HCT116 (cell line): ENCODE results near the gene PTPN22. TPM values are rescaled to one million over a fixed set of nuclear protein-coding genes. Genes with fewer than 3 reads are reported as not detected.

ENCODE experiments used
- ATAC-seq: fragments of 200-7000 bp; cut with Tn5 transposase; 2 replicates; pipeline ENCODE4 v1.9.1; 2020; ENCODE audit warnings: mild to moderate bottlenecking, moderate library complexity
- BruUV-seq: library from RNA; stranded (reverse); fragments of 400-500 nt; replicated peaks from 2 replicates; lab custom pipeline; 2021; lab: Mats Ljungman, UMichigan
- CTCF ChIA-PET: fragments of 300-600 bp; sonication (Branson Sonifier 250); formaldehyde crosslinking; loops from one replicate; lab custom pipeline; 2021; ENCODE audit warnings: antibody characterized with exemption; lab: Charles Lee
- POLR2A ChIA-PET: fragments of 300-600, 350-600 bp; sonication (Branson Sonifier 250); formaldehyde crosslinking; loops from one replicate; lab custom pipeline; 2021; ENCODE audit warnings: antibody characterized with exemption; lab: Charles Lee
- RAD21 ChIA-PET, 2 experiments: fragments of 300-600 bp; sonication (Branson Sonifier 250); formaldehyde crosslinking; loops; one replicate each; lab custom pipeline; 2023; ENCODE audit warnings: low total read pairs in 2 of 2; ENCODE audit not compliant: uncharacterized antibody in 2 of 2, unreplicated experiment in 2 of 2, low non-redundant PET in 1 of 2; lab: Charles Lee
- DNase-seq: peaks from one replicate; pipeline ENCODE4 v3.0.0-alpha.2; 2010; ENCODE audit warnings: low read depth, low spot score
- H2AFZ ChIP-seq: fragments of 200-600 bp; shearing (Covaris generic), sonication (generic); 2 replicates; pipeline ENCODE4 v1.6.1; 2017; ENCODE audit warnings: low read depth, mixed run types, mixed read lengths, antibody characterized with exemption, low read length; ENCODE audit not compliant: poor library complexity, severe bottlenecking
- H3K27ac ChIP-seq: 2 replicates; pipeline ENCODE4 v1.5.1; 2012; ENCODE audit warnings: low read depth, low read length
- H3K27me3 ChIP-seq: fragments of 200-600 bp; sonication (generic); 2 replicates; pipeline ENCODE4 v1.6.1; 2016; ENCODE audit warnings: mixed run types, low read length, mixed read lengths; ENCODE audit not compliant: insufficient read depth
- H3K36me3 ChIP-seq, 2 experiments: fragments of 200-500 bp in 1 of 2; fragments of 200-600 bp in 1 of 2; sonication (Bioruptor generic) in 1 of 2; sonication (generic) in 1 of 2; 2 replicates each; pipeline versions ENCODE4 v1.5.1 to v1.6.1; 2014 to 2016; ENCODE audit warnings: low read length in 2 of 2, inconsistent platforms in 1 of 2, mixed read lengths in 1 of 2, mixed run types in 1 of 2; ENCODE audit not compliant: insufficient read depth in 2 of 2, control insufficient read depth in 1 of 2
- H3K4me1 ChIP-seq, 2 experiments: fragments of 200-600 bp in 1 of 2; sonication (generic) in 1 of 2; 2 replicates each; pipeline versions ENCODE4 v1.5.1 to v1.6.1; 2012 to 2017; ENCODE audit warnings: low read length in 2 of 2, inconsistent platforms in 1 of 2, mild to moderate bottlenecking in 1 of 2, mixed read lengths in 1 of 2, mixed run types in 1 of 2, moderate library complexity in 1 of 2; ENCODE audit not compliant: insufficient read depth in 2 of 2, control insufficient read depth in 1 of 2
- H3K4me2 ChIP-seq: fragments of 200-600 bp; sonication (generic); 2 replicates; pipeline ENCODE4 v1.6.1; 2017; ENCODE audit warnings: mixed run types, low read length, mixed read lengths
- H3K4me3 ChIP-seq, 2 experiments: fragments of 200-600 bp in 1 of 2; sonication (generic) in 1 of 2; replicated peaks in 1 of 2; 2 replicates each; pipeline ENCODE4 v1.5.1; 2011 to 2016; ENCODE audit warnings: low read length in 2 of 2, control low read depth in 1 of 2, low read depth in 1 of 2, mild to moderate bottlenecking in 1 of 2, mixed read lengths in 1 of 2, mixed run types in 1 of 2
- H3K79me2 ChIP-seq: fragments of 200-600 bp; sonication (generic); 2 replicates; pipeline ENCODE4 v1.6.1; 2017; ENCODE audit warnings: mild to moderate bottlenecking, mixed run types, low read length, moderate library complexity, mixed read lengths; ENCODE audit not compliant: insufficient read depth
- H3K9ac ChIP-seq: fragments of 200-600 bp; sonication (generic); 2 replicates; pipeline ENCODE4 v1.6.1; 2016; ENCODE audit warnings: low read length, mixed read lengths
- H3K9me2 ChIP-seq: fragments of 200-600 bp; sonication (generic), shearing (Covaris generic); 2 replicates; pipeline ENCODE4 v1.6.1; 2017; ENCODE audit warnings: mixed run types, mild to moderate bottlenecking, moderate library complexity; ENCODE audit not compliant: insufficient read depth
- H3K9me3 ChIP-seq, 2 experiments: fragments of 200-500 bp in 1 of 2; fragments of 200-600 bp in 1 of 2; sonication (Bioruptor generic) in 1 of 2; sonication (generic) in 1 of 2; 2 replicates each; pipeline ENCODE4 v1.6.1; 2014 to 2017; ENCODE audit warnings: low read length in 2 of 2, mixed read lengths in 2 of 2, inconsistent platforms in 1 of 2, low read depth in 1 of 2, mild to moderate bottlenecking in 1 of 2, mixed run types in 1 of 2, moderate library complexity in 1 of 2; ENCODE audit not compliant: control insufficient read depth in 1 of 2, insufficient read depth in 1 of 2
- H4K20me1 ChIP-seq: fragments of 200-600 bp; sonication (generic), shearing (Covaris generic); 2 replicates; pipeline ENCODE4 v1.6.1; 2017; ENCODE audit warnings: mixed run types, mild to moderate bottlenecking, moderate library complexity; ENCODE audit not compliant: insufficient read depth
- ATF3 ChIP-seq: IDR thresholded peaks from 2 replicates; pipeline ENCODE4 v1.6.1; 2012
- CBX3 ChIP-seq: IDR thresholded peaks from 2 replicates; pipeline ENCODE4 v1.6.1; 2012; ENCODE audit warnings: low read depth
- CEBPB ChIP-seq: IDR thresholded peaks from 2 replicates; pipeline ENCODE4 v1.6.1; 2012; ENCODE audit warnings: low read depth
- CTCF ChIP-seq, 3 experiments: fragments of 200-600 bp in 1 of 3; sonication (generic) in 1 of 3; IDR thresholded peaks in 2 of 3; conservative IDR thresholded peaks in 1 of 3; 2 replicates each; pipeline ENCODE4 v1.5.1; 2012 to 2017; ENCODE audit warnings: low read depth in 2 of 3, low read length in 2 of 3, antibody characterized with exemption in 1 of 3, borderline replicate concordance in 1 of 3, control low read depth in 1 of 3, mild to moderate bottlenecking in 1 of 3, mixed read lengths in 1 of 3, mixed run types in 1 of 3, moderate library complexity in 1 of 3; ENCODE audit not compliant: insufficient read depth in 1 of 3
- ELF1 ChIP-seq: IDR thresholded peaks from 2 replicates; pipeline ENCODE4 v1.6.1; 2012; ENCODE audit warnings: low read depth, borderline replicate concordance
- EZH2 ChIP-seq: fragments of 200-600 bp; sonication (generic); IDR thresholded peaks from 2 replicates; pipeline ENCODE4 v1.6.1; 2017; ENCODE audit warnings: antibody characterized with exemption, mixed run types
- EZH2phosphoT487 ChIP-seq: fragments of 200-600 bp; IDR thresholded peaks from 2 replicates; pipeline ENCODE4 v1.6.1; 2018; ENCODE audit warnings: antibody characterized with exemption, borderline replicate concordance
- FOSL1 ChIP-seq: IDR thresholded peaks from 2 replicates; pipeline ENCODE4 v1.6.1; 2012; ENCODE audit warnings: low read depth
- JUND ChIP-seq: IDR thresholded peaks from 2 replicates; pipeline ENCODE4 v1.6.1; 2012
- MAX ChIP-seq: IDR thresholded peaks from 2 replicates; pipeline ENCODE4 v1.6.1; 2012
- POLR2A ChIP-seq: IDR thresholded peaks from 2 replicates; pipeline ENCODE4 v1.7.0; 2011; ENCODE audit warnings: borderline replicate concordance; ENCODE audit not compliant: insufficient read depth, insufficient read length; ENCODE audit errors: extremely low read depth
- POLR2AphosphoS5 ChIP-seq: IDR thresholded peaks from 2 replicates; pipeline ENCODE4 v1.6.1; 2011; ENCODE audit warnings: mild to moderate bottlenecking, low read depth, low read length, moderate library complexity
- RAD21 ChIP-seq: IDR thresholded peaks from 2 replicates; pipeline ENCODE4 v1.6.1; 2012; ENCODE audit warnings: low read depth, mild to moderate bottlenecking
- REST ChIP-seq: IDR thresholded peaks from 2 replicates; pipeline ENCODE4 v1.6.1; 2012; ENCODE audit warnings: low read depth
- SIN3A ChIP-seq: IDR thresholded peaks from 2 replicates; pipeline ENCODE4 v1.6.1; 2012; ENCODE audit warnings: low read depth
- SP1 ChIP-seq: IDR thresholded peaks from 2 replicates; pipeline ENCODE4 v1.6.1; 2012; ENCODE audit warnings: low read depth
- SRF ChIP-seq: IDR thresholded peaks from 2 replicates; pipeline ENCODE4 v1.6.1; 2012; ENCODE audit warnings: low read depth
- TCF7L2 ChIP-seq: IDR thresholded peaks from 2 replicates; pipeline ENCODE4 v1.7.0; 2011; ENCODE audit warnings: borderline replicate concordance, inconsistent platforms; ENCODE audit not compliant: insufficient read depth, insufficient read length; ENCODE audit errors: extremely low read depth
- YY1 ChIP-seq: IDR thresholded peaks from 2 replicates; pipeline ENCODE4 v1.6.1; 2011; ENCODE audit warnings: low read length, low read depth, moderate library complexity, mild to moderate bottlenecking; ENCODE audit not compliant: insufficient replicate concordance; ENCODE audit errors: extremely low read depth
- ZFX ChIP-seq: fragments of 450-650 bp; IDR thresholded peaks from 2 replicates; pipeline ENCODE4 v1.6.1; 2017
- intact Hi-C: fragments of 100-400 bp; cut with micrococcal nuclease; formaldehyde crosslinking; loops from 2 replicates; pipeline ENCODE4 v1.10.0; 2022
- total RNA-seq: library from RNA; stranded (reverse); gene quantifications from one replicate; pipeline ENCODE4 v1.2.1, GENCODE V29; 2021; ENCODE audit not compliant: unreplicated experiment

PTPN22 gene
- total RNA-seq, 1 experiment from 2014 or later, result 0.17 TPM

GRCh38 chr1:113797472-113797871 lies 74.0 kb downstream of the PTPN22 start:
- no TSS peak for BruUV-seq
- Histone ChIP-seq H4K20me1 (no peaks in the 10 kb centered on the region), H3K36me3 (peaks cover 6 to 8% of the 10 kb centered on the region in 2 experiments; a peak in 1 of 4 replicates), H3K4me2 (no peak overlapping the region), H2AFZ (no peak overlapping the region), H3K79me2 (peaks cover 37% of the 10 kb centered on the region), H3K9ac (no peak overlapping the region), H3K4me3 (no peak overlapping the region), H3K27me3 (no peaks in the 10 kb centered on the region), H3K9me3 (no peaks in the 10 kb centered on the region), H3K27ac (no peak overlapping the region), H3K4me1 (peaks cover 0 to 6% of the 10 kb centered on the region in 2 experiments; a peak in 1 of 4 replicates), H3K9me2 (no peaks in the 10 kb centered on the region)
- ChIA-PET CTCF (no interaction called here), RAD21 (no interaction called here), POLR2A (no interaction called here)
- no peak for TF ChIP-seq ATF3
- no peak for TF ChIP-seq POLR2A
- TF ChIP-seq REST, result no peak
- TF ChIP-seq YY1, result no peak
- TF ChIP-seq CTCF (IDR thresholded peaks at IDR 0.05 in 2 of 3, conservative IDR thresholded peaks at IDR 0.05 in 1 of 3; ENCODE audit: borderline replicate concordance in 1 of 3, insufficient read depth in 1 of 3, low read depth in 2 of 3, low read length in 2 of 3), result no peak
- no peak for TF ChIP-seq ELF1
- TF ChIP-seq POLR2AphosphoS5, result no peak
- no peak for TF ChIP-seq MAX
- no peak for TF ChIP-seq JUND
- no peak for TF ChIP-seq SP1
- no peak for TF ChIP-seq CEBPB
- TF ChIP-seq EZH2, result no peak
- TF ChIP-seq SIN3A, result no peak
- TF ChIP-seq EZH2phosphoT487, result no peak
- no peak for TF ChIP-seq TCF7L2
- no peak for TF ChIP-seq ZFX
- no peak for TF ChIP-seq SRF
- TF ChIP-seq FOSL1, result no peak
- no peak for TF ChIP-seq CBX3
- no peak for TF ChIP-seq RAD21
- DNase-seq (no peak), ATAC-seq (no peak)
- intact Hi-C loops, result no loop called here
